HG02981 (cell line): ENCODE results near the gene DLL4.

ENCODE experiments used
- ATAC-seq: cut with Tn5 transposase; IDR thresholded peaks from one replicate; pipeline ENCODE4 v1.9.1; 2021; ENCODE audit warnings: mild to moderate bottlenecking, moderate library complexity; ENCODE audit not compliant: unreplicated experiment

Gene DLL4

GRCh38 chr15:40984964-40985363 is 55.8 kb downstream of the DLL4 start:
- ATAC-seq = no peak

- no peak for ATAC-seq
Measured at GRCh38 chr15:40985541-40986330, 56.6 kb downstream of the DLL4 start.

DNA sequence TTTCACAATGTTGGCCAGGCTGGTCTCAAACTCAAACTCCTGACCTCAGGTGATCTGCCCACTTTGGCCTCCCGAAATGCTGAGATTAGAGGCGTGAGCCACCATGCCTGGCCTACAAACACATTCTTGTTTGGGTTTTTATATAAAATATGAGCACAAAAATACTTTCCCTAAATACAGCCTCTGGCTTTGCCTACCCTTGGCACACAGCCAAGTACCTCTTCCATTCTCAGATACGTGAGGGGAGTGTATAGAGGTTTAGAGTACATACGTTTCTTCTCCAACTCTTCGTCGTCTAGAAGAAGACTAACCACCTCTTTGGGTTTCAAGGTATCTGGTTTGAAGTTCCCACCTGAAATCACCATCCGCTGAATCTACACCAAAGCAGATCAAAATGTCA is 57.7 kb downstream of the DLL4 start:
- no peak for ATAC-seq

DNA sequence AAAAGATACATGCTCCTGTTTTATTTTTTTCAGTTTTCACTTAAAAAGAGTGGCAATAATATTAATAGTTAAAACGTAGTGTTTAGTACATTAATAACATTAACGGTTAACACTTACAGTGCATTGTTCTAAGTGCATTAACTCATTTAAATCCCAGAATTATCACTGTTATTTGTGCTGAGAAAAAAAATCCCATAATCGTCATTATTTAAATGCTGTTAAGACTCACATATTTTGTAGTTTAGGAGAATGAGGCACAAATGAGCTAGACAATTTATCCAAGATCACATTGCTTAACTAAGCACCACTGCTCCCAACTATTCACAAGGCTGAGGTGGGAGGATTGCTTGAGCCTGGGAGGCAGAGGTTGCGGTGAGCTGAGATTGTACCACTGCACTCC is 59.0 kb downstream of the DLL4 start:
- no peak for ATAC-seq
